Hematopoietic multipotent progenitor cell treated with erythropoietin and hydrocortisone succinate and interleukin-3 and kit ligand, for 15 days (in vitro differentiated cells): ENCODE results near the gene ARFGAP2.
A peak's percentile ranks its signal among the peaks of the same experiment; 100 is the strongest.

Source experiments
- DNase-seq: peaks from one replicate; pipeline ENCODE4 v3.0.0-alpha.2; 2015; ENCODE audit warnings: low spot score

The ARFGAP2 gene

GRCh38 chr11:47171061-47171838 lies 5.4 kb downstream of the ARFGAP2 start:
- DNase-seq = no peak

DNA sequence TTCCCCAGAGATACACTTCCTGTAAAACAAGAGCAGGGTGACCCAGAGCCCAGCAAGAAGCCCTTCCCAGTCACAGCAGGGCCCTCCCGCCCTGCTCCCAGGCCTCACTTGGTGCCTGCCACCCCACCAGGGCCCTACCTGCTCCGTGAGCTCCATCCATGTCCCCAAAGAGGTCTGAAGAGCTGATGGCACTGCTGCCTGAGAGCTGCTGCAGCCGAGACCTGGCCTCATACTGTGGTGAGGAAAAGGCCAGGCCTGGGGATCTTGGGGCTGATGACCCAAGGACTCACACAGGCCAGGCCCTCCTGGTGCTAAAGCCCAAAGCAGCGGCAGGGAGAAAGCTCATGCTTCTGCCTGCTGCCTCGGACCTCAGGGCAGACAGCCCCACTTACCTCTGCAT lies 10.3 kb downstream of the ARFGAP2 start:
- DNase-seq = no peak

GRCh38 chr11:47165253-47165840 lies 11.3 kb downstream of the ARFGAP2 start:
- DNase-seq = no peak

DNA sequence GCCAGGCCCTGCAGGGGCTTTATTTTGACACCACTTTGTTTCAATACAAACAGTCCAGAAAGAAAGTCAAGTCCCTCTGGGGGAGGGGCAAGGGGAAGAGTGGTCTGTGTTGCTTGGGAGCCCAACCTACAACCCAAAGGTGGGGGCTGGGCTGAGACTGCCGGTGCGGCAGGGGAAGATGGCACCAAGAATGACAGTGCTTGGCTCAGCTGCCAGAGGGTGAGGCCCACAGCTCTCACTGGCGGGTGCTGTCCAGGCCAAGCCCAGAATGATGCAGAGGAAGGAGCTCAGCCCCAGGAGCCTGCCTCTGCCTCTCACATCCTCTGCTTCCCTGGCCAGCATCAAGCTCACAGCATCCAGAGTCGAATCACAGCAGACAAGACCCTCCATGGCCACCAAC lies 12.4 kb downstream of the ARFGAP2 start:
- no peak for DNase-seq

- no peak for DNase-seq
These were observed 12.8 kb downstream of the ARFGAP2 start for GRCh38 chr11:47163898-47164297.

DNA sequence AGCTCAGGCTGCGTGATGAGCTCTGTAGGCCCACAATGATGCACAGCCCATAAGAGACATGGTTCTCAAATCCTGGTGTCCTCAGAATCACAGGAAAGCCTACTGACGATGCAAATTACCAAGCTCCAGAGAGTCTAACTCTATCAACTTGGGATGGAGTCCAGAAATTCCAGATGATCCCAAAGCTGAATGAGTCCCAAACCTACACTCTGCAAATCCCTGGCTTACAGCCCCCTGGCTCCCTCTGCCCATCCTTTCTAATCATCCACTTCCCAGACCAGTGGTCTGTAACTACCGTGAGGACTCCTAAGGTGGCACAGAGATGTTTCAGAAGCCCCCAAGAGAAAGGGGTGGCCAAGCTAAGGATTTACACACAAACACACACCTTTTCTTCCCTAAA lies 13.5 kb downstream of the ARFGAP2 start:
- no peak for DNase-seq

DNA sequence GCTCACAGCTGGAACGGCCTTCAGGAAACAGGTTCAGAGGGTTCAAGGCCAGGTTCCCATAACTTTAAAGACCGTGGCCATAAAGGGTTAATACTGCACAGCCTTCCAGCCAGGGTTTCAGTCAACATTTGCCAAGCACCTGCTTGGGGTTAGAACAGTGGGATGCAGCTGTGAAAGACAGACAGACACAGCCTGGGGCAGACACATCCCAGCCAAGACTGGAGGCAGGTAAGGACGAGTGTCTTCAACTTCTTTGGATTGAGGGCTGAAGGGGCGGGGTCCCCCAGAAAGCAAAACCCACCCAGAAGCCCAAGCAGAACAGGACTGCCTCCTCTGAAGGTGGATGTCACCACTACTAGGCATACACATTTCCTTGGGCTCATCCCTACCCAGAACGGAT lies 14.3 kb downstream of the ARFGAP2 start:
- no peak for DNase-seq

GRCh38 chr11:47161890-47162289 lies 14.8 kb downstream of the ARFGAP2 start:
- no peak for DNase-seq

- peak; percentile 70 for DNase-seq
These were observed 15.4 kb downstream of the ARFGAP2 start for GRCh38 chr11:47161134-47161854.

DNA sequence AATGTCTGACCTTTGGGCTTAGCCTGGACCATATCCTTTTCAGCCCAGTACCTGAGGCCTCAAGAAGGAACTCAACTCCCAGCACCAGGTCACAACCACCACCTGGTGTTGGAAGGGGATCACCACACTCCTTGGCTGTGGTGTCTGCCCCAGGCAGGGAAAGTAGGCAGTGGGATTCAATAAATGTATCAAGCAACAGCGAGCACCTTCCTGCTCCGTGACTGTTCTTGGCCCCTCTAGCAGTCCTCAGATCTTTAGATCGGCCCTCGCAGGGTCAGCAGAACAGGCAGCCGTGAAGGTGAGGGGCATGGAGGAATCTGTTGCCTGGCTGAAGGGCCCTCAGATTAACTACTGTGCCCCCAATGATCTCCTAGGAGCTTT lies 15.9 kb downstream of the ARFGAP2 start:
- no peak for DNase-seq

- no peak for DNase-seq
These were observed 18.4 kb downstream of the ARFGAP2 start for GRCh38 chr11:47158242-47158641.

- no peak for DNase-seq
These were observed 18.9 kb downstream of the ARFGAP2 start for GRCh38 chr11:47157805-47158204.

DNA sequence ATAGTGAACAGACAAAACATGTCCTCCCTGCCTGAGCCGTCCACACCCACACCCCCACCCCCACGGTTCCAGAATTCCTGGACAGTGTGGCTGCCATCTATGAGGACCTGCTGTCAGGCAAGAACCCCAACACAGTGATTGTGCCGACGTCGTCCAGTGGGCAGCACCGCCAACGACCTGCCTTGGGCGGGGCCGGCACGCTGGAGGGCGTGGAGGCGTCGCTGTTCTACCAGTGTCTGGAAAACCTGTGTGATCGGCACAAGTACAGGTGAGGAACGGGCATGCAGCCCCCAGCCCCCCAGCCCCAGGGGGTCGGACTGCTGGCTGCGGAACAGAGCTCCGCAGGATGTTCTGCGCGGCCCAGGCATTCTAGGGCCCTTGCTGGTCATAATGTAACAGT lies 19.7 kb downstream of the ARFGAP2 start:
- no peak for DNase-seq

- DNase-seq = no peak
These were observed 20.3 kb downstream of the ARFGAP2 start for GRCh38 chr11:47156333-47156732.

DNA sequence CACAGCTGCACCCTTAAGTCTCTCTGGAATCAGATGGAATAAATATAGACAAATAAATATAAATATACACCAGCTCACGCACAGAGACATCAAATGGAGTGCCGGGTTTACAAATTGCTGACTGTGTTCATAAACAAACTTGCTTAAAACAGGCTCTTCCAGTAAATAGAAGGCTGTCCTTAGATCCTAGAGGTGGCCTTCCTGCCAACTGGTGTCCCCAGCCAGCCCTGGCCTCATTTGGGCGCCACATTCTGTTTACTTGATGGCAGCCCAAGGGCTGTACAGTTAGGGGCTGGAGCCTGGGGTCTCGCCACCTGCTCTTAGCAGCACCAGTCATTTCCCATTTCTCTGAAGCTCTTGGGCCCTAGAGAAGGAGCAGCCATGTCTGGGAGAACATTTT lies 20.8 kb downstream of the ARFGAP2 start:
- no peak for DNase-seq

GRCh38 chr11:47154616-47155570 lies 21.8 kb downstream of the ARFGAP2 start:
- DNase-seq = no peak

DNA sequence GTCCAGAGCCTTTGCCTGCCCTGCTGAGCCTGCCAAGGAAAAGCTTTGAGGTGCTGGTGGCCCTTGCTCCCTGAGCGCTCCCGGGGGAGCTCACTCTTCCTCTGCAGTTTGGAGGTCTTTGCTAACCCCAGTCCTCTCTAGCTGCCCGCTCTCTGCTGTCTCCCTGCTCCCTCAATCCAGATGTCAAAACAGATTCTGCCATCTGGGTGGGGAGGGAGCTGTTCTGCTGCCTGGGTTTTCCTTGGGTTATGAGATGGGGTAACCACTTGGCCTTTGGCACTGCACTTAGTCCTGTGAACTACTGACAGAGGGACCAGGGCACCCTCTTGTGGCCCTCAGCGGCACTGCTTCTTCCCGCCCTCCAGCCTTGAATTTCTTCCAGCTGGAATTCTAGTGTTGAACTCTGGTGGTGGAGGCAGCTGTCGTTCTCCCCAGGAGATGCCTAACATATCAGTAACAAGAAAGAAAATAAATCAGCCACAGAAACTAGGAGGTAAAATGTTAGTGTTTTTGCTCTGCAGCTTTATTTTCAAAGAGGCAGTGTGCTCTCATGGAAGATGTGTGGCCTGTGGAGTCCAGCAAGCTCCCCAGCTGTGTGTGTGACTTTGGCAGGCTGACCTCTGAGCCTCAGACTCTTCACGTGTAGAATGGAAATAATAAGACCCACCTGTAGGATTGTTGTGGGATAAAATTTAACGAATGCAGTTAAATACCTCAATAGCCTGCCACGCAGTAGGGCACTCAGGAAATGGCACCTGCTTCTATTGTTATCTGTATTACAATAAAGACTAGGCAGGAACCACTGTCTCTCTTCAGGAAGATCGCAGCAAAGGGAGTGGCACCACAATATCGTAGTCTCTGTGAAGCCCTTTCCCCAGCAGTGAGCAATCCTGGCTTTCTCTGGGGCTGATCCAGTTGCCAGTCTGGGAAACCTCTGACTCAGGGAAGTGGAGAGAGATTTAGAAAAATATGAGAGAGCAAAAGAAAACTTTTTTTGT lies 23.4 kb downstream of the ARFGAP2 start:
- peak; percentile 63 for DNase-seq

DNA sequence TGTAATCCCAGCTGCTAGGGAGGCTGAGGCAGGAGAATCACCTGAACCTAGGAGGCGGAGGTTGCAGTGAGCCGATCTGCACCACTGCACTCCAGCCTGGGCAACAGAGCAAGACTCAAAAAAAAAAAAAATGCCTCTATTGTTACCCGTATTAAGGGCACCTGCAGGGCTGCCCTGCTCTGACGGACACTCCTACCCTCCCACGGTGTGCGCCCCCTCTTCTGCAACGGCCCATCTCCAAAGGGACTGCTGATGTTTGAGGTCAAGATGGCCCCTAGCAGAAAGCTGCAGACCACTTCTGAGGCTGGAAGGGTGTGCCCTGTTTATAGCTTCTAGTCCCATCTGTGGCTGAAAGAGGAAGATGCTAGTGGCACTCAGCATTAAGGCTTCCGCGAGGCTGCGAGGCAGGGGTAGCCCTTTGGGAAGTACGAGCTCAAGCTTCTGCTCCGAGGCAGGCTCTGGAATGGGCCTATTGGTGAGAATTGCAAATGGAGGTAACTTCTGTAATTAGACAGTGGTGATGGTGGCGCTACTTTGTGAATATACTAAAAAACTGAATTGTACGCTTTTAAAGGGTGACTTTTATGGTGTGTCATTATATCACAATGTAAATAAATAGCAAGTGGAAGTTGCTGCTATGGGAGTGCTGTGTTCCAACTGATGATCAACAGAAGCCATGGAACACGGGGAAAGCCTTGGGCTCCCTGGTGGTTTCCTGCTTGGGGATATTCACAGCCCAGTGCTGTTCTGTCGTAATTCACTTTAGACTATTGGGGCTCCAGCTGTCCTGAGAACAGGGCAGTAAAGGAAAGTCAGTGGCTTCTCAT lies 24.3 kb downstream of the ARFGAP2 start:
- no peak for DNase-seq

- no peak for DNase-seq
These were observed 26.9 kb downstream of the ARFGAP2 start for GRCh38 chr11:47149782-47150181.
